ENCODE data around the gene FBXL12. TPM values are rescaled to one million over a fixed set of nuclear protein-coding genes. Genes with fewer than 3 reads are reported as not detected.
"Not testable (repeated sequence)": the region's sequence is repeated elsewhere in the genome, so short reads cannot be mapped to it uniquely, and the experiment has no call there.

The FBXL12 gene
- total RNA-seq, 4 donors from 2014 or later, result 16.7 to 37.1 (median 20.7) TPM

DNA sequence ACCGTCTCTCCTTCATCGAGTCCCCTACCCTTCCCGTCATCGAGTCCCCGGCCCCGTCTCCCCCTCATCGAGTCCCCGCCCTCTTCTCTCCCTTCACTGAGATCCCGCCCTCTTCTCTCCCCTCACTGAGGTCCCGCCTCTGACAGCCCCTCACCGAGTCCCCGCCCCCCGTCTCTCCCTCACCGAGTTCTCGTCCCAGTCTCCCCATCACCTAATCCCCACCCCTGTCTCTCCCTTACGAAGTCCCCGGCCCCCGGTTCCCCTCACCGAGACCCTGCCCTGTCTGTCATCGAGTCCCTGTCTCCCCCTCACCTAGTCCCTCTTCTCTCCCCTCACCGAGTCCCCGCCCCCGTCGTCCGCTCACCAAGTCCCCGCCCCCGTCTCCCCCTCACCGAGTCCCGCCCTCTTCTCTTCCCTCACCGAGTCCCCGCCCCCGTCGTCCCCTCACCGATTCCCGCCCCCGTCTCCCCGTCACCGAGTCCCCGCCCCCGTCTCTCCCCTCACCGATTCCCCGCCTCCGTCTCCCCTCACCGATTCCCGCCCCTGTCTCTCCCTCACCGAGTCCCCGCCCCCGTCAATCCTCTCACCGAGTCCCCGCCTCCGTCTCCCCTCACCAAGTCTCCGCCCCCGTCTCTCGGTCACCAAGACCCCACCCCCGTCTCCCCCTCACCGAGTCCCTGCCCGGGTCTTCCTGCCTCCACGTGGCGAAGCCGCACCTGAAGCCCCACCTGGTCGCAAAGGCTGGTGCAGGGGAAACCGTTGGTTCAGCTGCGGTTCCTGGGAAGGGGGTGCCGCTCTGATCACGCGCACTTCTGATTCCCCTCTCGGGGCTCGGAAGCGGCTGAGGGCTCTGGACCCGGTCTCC, 26.4 kb downstream of the FBXL12 start:
- WGBS, 2 donors, result 1 to 5% methylated on average over 23 to 34 of the region's 70 CpGs
- Histone ChIP-seq H3K9me3 (no peaks in the 10 kb centered on the region), H3K27ac (peak overlapping the region; percentile 90 to 96 (median 93)), H3K4me3 (replicated peaks in 1 of 3) (peak overlapping the region; percentile 56 to 69 (median 68)), H3K27me3 (no peaks in the 10 kb centered on the region), H3K4me1 (peaks cover 6 to 11% of the 10 kb centered on the region in 2 donors), H3K36me3 (no peaks in the 10 kb centered on the region)
- TF ChIP-seq, protein P1, sequence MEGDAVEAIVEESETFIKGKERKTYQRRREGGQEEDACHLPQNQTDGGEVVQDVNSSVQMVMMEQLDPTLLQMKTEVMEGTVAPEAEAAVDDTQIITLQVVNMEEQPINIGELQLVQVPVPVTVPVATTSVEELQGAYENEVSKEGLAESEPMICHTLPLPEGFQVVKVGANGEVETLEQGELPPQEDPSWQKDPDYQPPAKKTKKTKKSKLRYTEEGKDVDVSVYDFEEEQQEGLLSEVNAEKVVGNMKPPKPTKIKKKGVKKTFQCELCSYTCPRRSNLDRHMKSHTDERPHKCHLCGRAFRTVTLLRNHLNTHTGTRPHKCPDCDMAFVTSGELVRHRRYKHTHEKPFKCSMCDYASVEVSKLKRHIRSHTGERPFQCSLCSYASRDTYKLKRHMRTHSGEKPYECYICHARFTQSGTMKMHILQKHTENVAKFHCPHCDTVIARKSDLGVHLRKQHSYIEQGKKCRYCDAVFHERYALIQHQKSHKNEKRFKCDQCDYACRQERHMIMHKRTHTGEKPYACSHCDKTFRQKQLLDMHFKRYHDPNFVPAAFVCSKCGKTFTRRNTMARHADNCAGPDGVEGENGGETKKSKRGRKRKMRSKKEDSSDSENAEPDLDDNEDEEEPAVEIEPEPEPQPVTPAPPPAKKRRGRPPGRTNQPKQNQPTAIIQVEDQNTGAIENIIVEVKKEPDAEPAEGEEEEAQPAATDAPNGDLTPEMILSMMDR (IDR thresholded peaks at IDR 0.05), result no peak
- TF ChIP-seq POLR2A (IDR thresholded peaks at IDR 0.05), result peak in 1 of 2 donors; percentile 39
- intact Hi-C loops (cut with DNase I), result loop anchor here (1.0 to 10.0 kb wide), 2 partner anchors 27 to 468 kb away; partner anchors contain the start of genes FBXL12 and ZNF559
- peak; percentile 96 to 97 for DNase-seq

DNA sequence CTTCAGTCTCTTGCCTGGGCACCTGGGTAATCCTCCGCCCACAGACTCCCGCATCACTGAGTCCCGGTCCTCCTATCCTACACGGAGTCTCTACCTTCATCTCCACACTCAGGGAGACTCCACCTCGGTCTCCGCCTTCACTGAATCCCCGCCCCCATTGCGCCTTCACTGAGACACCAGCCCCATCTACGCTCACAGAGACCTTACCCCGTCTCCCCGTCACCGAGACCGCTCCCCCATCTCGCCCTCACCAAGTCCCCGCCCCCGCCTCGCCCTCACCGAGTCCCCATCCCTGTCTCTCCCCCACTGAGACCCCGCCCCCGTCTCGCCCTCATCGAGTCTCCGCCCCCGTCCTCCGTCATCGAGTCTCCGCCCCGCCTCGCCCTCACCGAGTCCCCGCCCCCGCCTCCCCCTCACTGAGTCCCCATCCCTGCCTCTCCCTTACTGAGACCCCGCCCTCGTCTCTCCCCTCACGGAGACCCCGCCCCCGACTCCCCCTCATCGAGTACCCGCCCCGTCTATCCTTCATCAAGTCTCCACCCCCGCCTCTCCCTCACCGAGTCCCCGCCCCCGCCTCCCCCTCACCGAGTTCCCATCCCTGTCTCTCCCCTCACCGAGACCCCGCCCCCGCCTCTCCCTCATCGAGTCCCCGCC, 27.2 kb downstream of the FBXL12 start:
- Histone ChIP-seq H3K4me3 (replicated peaks in 1 of 3) (peak overlapping the region in 2 of 3 donors; percentile 32 to 38), H3K27me3 (no peaks in the 10 kb centered on the region), H3K4me1 (peaks cover 6 to 11% of the 10 kb centered on the region in 2 donors), H3K36me3 (no peaks in the 10 kb centered on the region), H3K9me3 (no peaks in the 10 kb centered on the region), H3K27ac (peak overlapping the region; percentile 90 to 96 (median 93))
- peak; percentile 97 for DNase-seq
- TF ChIP-seq, protein P1 (IDR thresholded peaks at IDR 0.05), result no peak
- peak in 1 of 2 donors; percentile 60 for TF ChIP-seq POLR2A (IDR thresholded peaks at IDR 0.05)
- intact Hi-C loops (cut with DNase I), result loop anchor here (1.0 to 10.0 kb wide), 2 partner anchors 28 to 467 kb away; partner anchors contain the start of genes FBXL12 and ZNF559
- 2 to 4% methylated on average over 32 to 37 of the region's 50 CpGs for WGBS, 2 donors

DNA sequence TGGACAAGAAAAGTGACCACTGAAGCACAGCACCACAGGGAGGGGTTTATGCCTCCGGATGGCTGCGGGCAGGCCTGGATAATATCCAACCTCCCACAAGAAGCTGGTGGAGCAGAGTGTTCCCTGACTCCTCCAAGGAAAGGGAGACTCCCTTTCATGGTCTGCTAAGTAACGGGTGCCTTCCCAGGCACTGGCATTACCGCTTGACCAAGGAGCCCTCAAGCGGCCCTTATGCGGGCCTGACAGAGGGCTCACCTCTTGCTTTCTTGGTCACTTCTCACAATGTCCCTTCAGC, 27.9 kb downstream of the FBXL12 start:
- Histone ChIP-seq H3K4me1 (peaks cover 9 to 14% of the 10 kb centered on the region in 2 donors), H3K27ac (peak overlapping the region; percentile 37 to 76 (median 71))
- 45 to 54% methylated on average over 6 of the region's 6 CpGs for WGBS, 2 donors
- peak; percentile 78 to 81 for DNase-seq
- H3K9me3 ChIP-seq; H3K4me3 ChIP-seq (replicated peaks in 1 of 3); H3K36me3 ChIP-seq; H3K27me3 ChIP-seq: not testable (repeated sequence)
- intact Hi-C loops (cut with DNase I), result loop anchor here (10.0 kb wide), 1 partner anchor 466 kb away; the partner anchor contains the start of gene ZNF559

DNA sequence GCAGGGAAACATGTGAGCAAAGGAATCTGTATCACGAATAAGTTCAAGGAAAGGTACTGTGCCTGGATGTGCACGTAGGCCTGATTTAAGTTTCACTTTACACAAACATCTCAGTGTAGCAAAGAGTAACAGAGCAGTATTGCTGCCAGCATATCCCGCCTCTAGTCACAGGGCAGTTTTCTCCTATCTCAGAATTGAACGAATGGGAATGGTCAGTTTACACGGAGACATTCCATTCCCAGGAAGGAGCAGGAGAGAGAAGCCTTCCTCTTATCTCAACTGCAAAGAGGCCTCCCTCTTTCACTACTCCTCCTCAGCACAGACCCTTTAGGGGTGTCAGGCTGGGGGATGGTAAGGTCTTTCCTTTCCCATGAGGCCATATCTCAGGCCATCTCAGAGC, 29.3 kb downstream of the FBXL12 start:
- H3K4me3 ChIP-seq (replicated peaks in 1 of 3); intact Hi-C loops (cut with DNase I); DNase-seq; H3K9me3 ChIP-seq; H3K27ac ChIP-seq; H3K36me3 ChIP-seq; H3K27me3 ChIP-seq: not testable (repeated sequence)
- H3K4me1 ChIP-seq, result peaks cover 9 to 16% of the 10 kb centered on the region in 2 donors
- 37 to 43% methylated on average over 5 of the region's 5 CpGs for WGBS, 2 donors

DNA sequence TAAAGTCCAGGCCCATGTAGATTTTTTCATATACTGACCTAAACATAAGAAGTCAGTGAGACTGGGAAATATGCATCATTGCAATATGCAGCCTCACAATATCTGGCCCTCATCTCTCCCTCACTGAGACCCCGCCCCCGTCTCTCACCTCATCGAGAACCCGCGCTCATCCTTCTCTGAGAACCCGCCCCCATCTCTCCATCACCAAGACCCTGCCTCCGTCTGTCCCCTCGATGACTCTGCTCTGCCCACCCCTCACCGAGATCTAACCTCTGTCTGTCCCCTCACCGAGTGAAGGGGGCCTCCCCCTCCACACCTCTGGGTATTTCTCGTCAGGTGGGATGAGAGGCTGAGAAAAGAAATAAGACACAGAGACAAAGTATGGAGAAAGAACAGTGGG, 29.8 kb downstream of the FBXL12 start:
- H3K9me3 ChIP-seq, result no peaks in the 10 kb centered on the region
- 71 to 76% methylated on average over 11 of the region's 11 CpGs for WGBS, 2 donors
- no peak overlapping the region for H3K27ac ChIP-seq
- no peak for DNase-seq
- peaks cover 9 to 19% of the 10 kb centered on the region in 2 donors for H3K4me1 ChIP-seq
- H3K36me3 ChIP-seq, result no peaks in the 10 kb centered on the region
- no peak for TF ChIP-seq POLR2A (IDR thresholded peaks at IDR 0.05)
- TF ChIP-seq, protein P1 (IDR thresholded peaks at IDR 0.05), result no peak
- intact Hi-C loops (cut with DNase I), result no loop called here
- no peak overlapping the region for H3K4me3 ChIP-seq (replicated peaks in 1 of 3)
- no peaks in the 10 kb centered on the region for H3K27me3 ChIP-seq

DNA sequence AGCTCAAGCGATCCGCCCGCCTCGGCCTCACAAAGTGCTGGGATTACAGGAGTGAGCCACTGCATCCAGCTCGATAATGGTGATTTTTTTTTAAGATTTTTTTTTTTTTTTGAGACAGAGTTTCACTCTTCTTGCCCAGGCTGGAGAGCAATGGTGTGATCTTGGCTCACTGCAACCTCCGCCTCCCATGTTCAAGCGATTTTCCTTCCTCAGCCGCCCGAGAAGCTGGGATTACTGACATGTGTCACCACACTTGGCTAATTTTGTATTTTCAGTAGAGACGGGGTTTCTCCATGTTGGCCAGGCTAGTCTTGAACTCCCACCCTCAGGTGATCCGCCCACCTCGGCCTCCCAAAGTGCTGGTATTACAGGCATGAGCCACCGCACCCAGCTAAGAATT, 30.3 kb downstream of the FBXL12 start:
- intact Hi-C loops (cut with DNase I); H3K9me3 ChIP-seq; DNase-seq; H3K36me3 ChIP-seq; H3K27ac ChIP-seq; H3K4me3 ChIP-seq (replicated peaks in 1 of 3); H3K27me3 ChIP-seq: not testable (repeated sequence)
- H3K4me1 ChIP-seq, result peaks cover 9 to 19% of the 10 kb centered on the region in 2 donors
- 87 to 93% methylated on average over 13 of the region's 13 CpGs for WGBS, 2 donors

Measured in thyroid gland (tissue), 4 donors.